SK-N-MC (cell line): ENCODE data around the gene FAM20C.
"Not testable (repeated sequence)": the region's sequence is repeated elsewhere in the genome, so short reads cannot be mapped to it uniquely, and the experiment has no call there.

Experiments
- DNase-seq: peaks from one replicate; pipeline ENCODE4 v3.0.0-alpha.2; 2011; ENCODE audit warnings: low read depth, low spot score
- H3K27ac ChIP-seq: fragments of 200-600 bp; sonication (generic); 2 replicates; pipeline ENCODE4 v1.5.1; 2016; ENCODE audit warnings: mixed run types
- H3K36me3 ChIP-seq: fragments of 200-600 bp; sonication (generic); 2 replicates; pipeline ENCODE4 v1.6.1; 2017; ENCODE audit warnings: antibody characterized with exemption, low read length, mixed read lengths; ENCODE audit not compliant: insufficient read depth
- H3K4me3 ChIP-seq: fragments of 200-600 bp; sonication (generic); 2 replicates; pipeline ENCODE4 v1.5.1; 2016
- H3K9ac ChIP-seq: fragments of 200-600 bp; sonication (generic); 2 replicates; pipeline ENCODE4 v1.8.0; 2017; ENCODE audit warnings: mixed run types, mixed read lengths; ENCODE audit not compliant: insufficient read length
- H3K9me3 ChIP-seq: fragments of 200-600 bp; sonication (generic); 2 replicates; pipeline ENCODE4 v1.6.1; 2017; ENCODE audit warnings: low read depth, mild to moderate bottlenecking, antibody characterized with exemption, low read length, moderate library complexity, mixed read lengths
- EZH2 ChIP-seq: fragments of 200-600 bp; sonication (generic); IDR thresholded peaks from one replicate; pipeline ENCODE4 v1.6.1; 2017; ENCODE audit warnings: antibody characterized with exemption
- FOXP2 ChIP-seq: optimal IDR thresholded peaks from 2 replicates; pipeline ENCODE3; 2011; ENCODE audit warnings: mild to moderate bottlenecking, moderate library complexity; ENCODE audit not compliant: insufficient read depth; ENCODE audit errors: extremely low read length, control extremely low read depth
- POLR2AphosphoS5 ChIP-seq: IDR thresholded peaks from 2 replicates; pipeline ENCODE4 v1.6.1; 2012; ENCODE audit warnings: mild to moderate bottlenecking, low read depth, low read length, borderline replicate concordance

Gene FAM20C

DNA sequence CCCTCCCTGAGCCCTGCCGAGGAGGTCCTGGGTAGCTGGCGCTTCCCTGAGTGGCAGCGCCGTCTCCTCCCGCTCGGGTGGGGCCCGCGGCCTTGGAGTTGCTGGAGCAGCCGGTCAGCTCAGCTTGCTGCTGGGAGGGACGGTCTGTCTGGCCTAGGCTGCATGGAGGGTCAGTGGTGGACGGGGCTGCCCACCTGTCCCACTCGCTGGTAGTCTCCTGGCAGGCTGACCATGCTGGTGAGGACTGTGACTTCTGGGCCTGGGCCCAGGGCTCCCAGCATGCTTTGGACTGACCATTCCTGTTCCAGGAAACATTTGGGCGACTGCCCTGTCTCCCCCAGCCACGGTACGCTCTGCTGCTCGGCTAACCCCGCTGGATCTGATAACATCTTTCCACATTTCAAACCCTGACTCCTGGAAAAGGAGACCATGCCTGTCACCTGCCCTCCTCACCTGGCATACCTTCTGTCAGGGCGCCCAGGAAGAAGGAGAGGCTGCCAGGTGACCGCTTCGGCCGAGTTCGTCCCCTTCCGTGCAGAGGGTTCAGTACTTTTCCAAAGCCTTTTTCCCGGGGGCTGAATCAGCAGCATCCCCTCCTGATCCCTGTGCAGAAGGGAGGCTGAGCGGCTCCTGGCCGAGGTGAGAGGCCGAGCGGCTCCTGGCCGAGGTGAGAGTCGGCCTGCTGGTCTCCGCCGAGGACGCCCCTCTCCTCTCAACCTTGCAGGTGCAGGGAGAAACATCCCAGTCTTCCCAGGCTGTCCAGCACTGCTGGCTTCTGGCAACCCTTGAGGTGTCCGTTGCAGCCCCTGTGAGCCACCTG is 43.4 kb downstream of the FAM20C start:
- Histone ChIP-seq H3K9ac (no peak overlapping the region), H3K9me3 (no peaks in the 10 kb centered on the region), H3K27ac (no peak overlapping the region), H3K4me3 (no peak overlapping the region), H3K36me3 (no peaks in the 10 kb centered on the region)
- DNase-seq, result no peak
- TF ChIP-seq EZH2 (no peak), FOXP2 (no peak), POLR2AphosphoS5 (no peak)

DNA sequence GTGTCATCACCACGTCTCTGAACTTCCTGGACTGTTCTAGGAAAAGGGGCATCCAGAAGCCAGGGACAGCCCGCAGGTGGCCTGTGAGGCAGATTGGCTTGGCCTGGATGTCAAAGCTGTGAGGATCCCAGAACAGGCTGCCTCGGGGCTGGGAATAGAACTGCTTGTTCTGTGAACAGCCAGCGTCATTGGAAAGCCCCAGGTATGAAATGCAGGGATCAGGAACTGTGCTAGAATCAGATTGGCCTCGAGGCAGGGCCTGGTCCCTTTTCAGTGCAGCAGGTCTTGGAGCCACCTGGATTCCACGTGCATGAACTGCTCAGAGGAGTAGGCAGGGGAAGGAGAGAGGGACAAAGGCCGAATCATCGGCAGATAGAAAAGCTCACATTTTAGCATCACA is 44.6 kb downstream of the FAM20C start:
- Histone ChIP-seq H3K36me3 (no peaks in the 10 kb centered on the region), H3K9ac (no peak overlapping the region), H3K4me3 (no peak overlapping the region), H3K9me3 (no peaks in the 10 kb centered on the region), H3K27ac (no peak overlapping the region)
- no peak for DNase-seq
- TF ChIP-seq EZH2 (no peak), FOXP2 (no peak), POLR2AphosphoS5 (no peak)

DNA sequence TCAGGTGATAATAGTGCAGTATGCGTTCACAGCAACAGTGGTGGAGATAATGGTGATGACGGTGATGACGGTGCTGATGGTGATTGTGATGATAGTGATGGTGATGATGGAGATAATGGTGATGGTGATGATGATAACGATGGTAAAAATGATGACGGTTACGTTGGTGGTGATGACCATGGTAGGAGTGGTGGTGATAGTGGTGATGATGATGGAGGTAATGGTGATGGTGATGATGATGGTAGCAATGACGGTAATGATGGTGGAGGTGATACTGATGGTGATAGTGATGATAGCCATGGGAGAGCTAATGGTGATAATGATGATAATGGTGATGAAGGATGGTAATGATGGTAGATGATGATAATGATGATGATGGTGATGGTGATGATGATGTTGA is 45.0 kb downstream of the FAM20C start:
- DNase-seq, result no peak
- Histone ChIP-seq H3K9me3 (no peaks in the 10 kb centered on the region), H3K4me3 (no peak overlapping the region), H3K27ac (no peak overlapping the region), H3K9ac (no peak overlapping the region), H3K36me3 (no peaks in the 10 kb centered on the region)
- TF ChIP-seq EZH2 (no peak), FOXP2 (no peak), POLR2AphosphoS5 (no peak)

DNA sequence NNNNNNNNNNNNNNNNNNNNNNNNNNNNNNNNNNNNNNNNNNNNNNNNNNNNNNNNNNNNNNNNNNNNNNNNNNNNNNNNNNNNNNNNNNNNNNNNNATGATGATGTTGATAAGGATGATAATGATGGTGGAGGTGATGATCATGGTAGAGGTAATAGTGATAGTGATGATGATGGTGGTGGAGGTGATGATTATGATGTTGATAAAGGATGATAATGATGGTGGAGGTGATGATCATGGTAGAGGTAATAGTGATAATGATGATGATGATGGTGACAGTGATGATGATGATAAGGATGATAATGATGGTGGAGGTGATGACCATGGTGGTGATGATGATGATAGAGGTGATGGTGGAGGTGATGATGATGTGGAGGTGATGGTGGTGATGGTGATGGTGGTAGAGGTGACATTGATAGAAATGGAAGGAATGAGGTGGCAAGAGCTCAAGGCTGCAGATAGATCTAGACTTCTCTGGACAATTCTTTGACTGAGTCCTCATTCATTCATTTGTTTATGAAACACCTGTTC is 47.8 kb downstream of the FAM20C start:
- no peak for TF ChIP-seq FOXP2
- TF ChIP-seq EZH2, result no peak
- TF ChIP-seq POLR2AphosphoS5, result no peak
- Histone ChIP-seq H3K4me3 (no peak overlapping the region), H3K9ac (no peak overlapping the region), H3K9me3 (no peaks in the 10 kb centered on the region), H3K36me3 (no peaks in the 10 kb centered on the region), H3K27ac (no peak overlapping the region)
- no peak for DNase-seq

DNA sequence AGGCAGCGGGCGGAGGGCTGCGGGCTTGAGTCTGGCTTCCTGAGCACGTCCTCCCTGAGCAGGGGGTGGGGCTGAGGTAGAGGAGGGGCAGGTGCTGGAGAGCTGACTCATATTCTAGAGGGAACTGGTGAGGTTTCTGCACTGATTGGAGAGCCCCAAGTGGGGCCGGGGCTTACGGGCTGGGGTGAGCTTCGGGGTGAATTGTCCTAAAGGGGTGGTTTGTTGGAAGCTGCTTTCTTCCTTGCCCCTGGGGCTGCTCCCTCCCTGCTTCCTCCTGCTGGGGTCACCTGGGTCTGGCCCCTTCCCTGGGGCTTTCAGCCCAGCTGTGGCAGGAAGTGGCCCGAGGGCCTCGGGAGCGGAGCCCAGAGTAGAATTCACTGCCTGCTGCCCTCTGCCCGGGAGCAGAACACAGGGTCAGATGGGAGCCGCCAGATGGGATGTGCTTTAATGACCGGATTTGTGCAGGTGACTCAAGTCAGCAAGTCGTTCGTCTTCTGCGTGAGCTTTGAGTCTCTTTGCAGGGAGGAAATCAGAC is 48.6 kb downstream of the FAM20C start:
- no peak overlapping the region for H3K4me3 ChIP-seq
- no peak for DNase-seq
- no peak for TF ChIP-seq FOXP2
- TF ChIP-seq EZH2, result no peak
- TF ChIP-seq POLR2AphosphoS5, result no peak
- no peak overlapping the region for H3K9ac ChIP-seq
- H3K27ac ChIP-seq, result no peak overlapping the region
- no peaks in the 10 kb centered on the region for H3K36me3 ChIP-seq
- no peaks in the 10 kb centered on the region for H3K9me3 ChIP-seq

DNA sequence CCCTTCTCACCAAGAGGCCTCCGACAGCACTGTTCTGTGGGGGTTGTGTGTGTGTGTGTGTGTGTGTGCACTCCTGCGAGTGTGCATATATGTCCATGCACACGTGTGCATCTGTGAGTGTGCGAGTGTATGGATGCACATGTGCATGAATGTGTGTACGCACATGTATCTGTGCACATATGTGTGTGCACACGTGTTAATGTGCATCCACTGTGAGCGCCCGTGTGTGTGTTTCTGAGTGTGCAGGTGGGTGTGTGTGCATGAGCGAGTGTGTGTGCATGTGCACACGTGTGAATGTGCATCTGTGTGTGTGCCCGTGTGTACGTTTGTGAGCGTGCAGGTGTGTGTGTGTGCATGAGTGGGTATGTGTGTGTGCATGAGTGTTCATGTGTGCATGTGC is 49.1 kb downstream of the FAM20C start:
- H3K27ac ChIP-seq, result no peak overlapping the region
- H3K36me3 ChIP-seq, result no peaks in the 10 kb centered on the region
- no peak for DNase-seq
- no peak overlapping the region for H3K9ac ChIP-seq
- H3K9me3 ChIP-seq, result no peaks in the 10 kb centered on the region
- TF ChIP-seq EZH2 (no peak), FOXP2 (no peak), POLR2AphosphoS5 (no peak)
- no peak overlapping the region for H3K4me3 ChIP-seq

DNA sequence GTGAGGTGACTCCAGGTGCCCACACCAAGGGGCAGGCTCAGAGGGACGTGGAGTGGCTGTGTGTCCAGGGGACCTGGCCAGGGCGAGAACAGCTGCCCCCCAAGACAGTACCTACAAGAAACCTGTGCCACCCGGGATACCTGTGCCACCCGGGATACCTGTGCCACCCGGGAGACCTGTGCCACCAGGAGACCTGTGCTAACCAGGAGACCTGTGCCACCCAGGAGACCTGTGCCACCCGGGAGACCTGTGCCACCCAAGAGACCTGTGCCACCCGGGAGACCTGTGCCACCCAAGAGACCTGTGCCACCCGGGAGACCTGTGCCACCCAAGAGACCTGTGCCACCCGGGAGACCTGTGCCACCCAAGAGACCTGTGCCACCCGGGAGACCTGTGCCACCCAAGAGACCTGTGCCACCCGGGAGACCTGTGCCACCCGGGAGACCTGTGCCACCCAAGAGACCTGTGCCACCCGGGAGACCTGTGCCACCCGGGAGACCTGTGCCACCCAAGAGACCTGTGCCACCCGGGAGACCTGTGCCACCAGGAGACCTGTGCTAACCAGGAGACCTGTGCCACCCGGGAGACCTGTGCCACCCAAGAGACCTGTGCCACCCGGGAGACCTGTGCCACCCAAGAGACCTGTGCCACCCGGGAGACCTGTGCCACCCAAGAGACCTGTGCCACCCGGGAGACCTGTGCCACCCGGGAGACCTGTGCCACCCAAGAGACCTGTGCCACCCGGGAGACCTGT is 50.6 kb downstream of the FAM20C start:
- not testable (repeated sequence) for H3K36me3 ChIP-seq, H3K27ac ChIP-seq, H3K4me3 ChIP-seq, H3K9ac ChIP-seq, H3K9me3 ChIP-seq, DNase-seq

DNA sequence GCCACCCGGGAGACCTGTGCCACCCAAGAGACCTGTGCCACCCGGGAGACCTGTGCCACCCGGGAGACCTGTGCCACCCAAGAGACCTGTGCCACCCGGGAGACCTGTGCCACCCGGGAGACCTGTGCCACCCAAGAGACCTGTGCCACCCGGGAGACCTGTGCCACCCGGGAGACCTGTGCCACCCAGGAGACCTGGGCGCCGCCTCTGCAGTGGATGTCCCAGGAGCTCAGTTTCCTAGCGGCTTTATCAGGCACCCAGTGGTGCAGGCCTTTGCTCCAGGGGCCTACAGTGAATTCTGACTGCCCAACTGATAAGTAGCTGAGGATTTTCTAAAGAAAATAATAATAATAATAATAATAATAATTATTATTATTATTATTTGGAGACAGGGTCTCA is 51.2 kb downstream of the FAM20C start:
- not testable (repeated sequence) for H3K9me3 ChIP-seq, H3K4me3 ChIP-seq, H3K27ac ChIP-seq, H3K9ac ChIP-seq, H3K36me3 ChIP-seq, DNase-seq

DNA sequence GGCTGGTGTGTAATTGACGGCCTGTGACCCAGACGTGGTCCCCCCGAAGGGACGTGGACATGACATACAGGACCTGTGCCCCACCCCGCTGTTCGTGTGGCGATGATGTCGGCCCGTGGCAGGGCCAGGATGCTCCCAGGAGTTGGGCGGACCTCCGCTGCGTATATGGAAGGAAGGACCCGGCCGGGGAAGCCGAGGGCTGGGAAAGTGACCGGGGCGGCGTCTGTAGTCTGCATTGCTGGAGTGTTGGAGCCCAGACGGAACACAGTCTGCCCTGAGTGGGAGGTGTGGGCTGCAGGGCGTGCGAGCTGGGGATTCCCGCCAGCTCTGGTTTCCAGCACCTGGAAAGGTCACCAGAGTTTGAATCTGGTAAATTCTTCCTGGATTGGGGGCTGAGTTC is 52.6 kb downstream of the FAM20C start:
- DNase-seq, result no peak
- TF ChIP-seq EZH2 (no peak), POLR2AphosphoS5 (no peak), FOXP2 (no peak)

More for the DNA sequence above, 52.6 kb downstream of the FAM20C start:
- Histone ChIP-seq H3K36me3 (no peaks in the 10 kb centered on the region), H3K4me3 (no peak overlapping the region), H3K27ac (no peak overlapping the region), H3K9me3 (no peaks in the 10 kb centered on the region), H3K9ac (no peak overlapping the region)
